ENCODE data around the gene PIK3AP1. TPM values are rescaled to one million over a fixed set of nuclear protein-coding genes. Genes with fewer than 3 reads are reported as not detected.

PIK3AP1 gene
- total RNA-seq, 4 donors from 2014 or later = 17.5 to 64.4 (median 23.7) TPM

GRCh38 chr10:96699613-96700012 is 20.7 kb downstream of the PIK3AP1 start:
- TF ChIP-seq CTCF (IDR thresholded peaks at IDR 0.05; ENCODE audit: low read depth) = no peak

- no peak for TF ChIP-seq CTCF (IDR thresholded peaks at IDR 0.05; ENCODE audit: low read depth)
Measured at GRCh38 chr10:96697438-96697837, 22.9 kb downstream of the PIK3AP1 start.

GRCh38 chr10:96696845-96697425 is 23.4 kb downstream of the PIK3AP1 start:
- no peak for TF ChIP-seq CTCF (IDR thresholded peaks at IDR 0.05; ENCODE audit: low read depth)

GRCh38 chr10:96695975-96696634 is 24.2 kb downstream of the PIK3AP1 start:
- no peak for TF ChIP-seq CTCF (IDR thresholded peaks at IDR 0.05; ENCODE audit: low read depth)

GRCh38 chr10:96695366-96695765 is 24.9 kb downstream of the PIK3AP1 start:
- no peak for TF ChIP-seq CTCF (IDR thresholded peaks at IDR 0.05; ENCODE audit: low read depth)

GRCh38 chr10:96693431-96693830 is 26.9 kb downstream of the PIK3AP1 start:
- no peak for TF ChIP-seq CTCF (IDR thresholded peaks at IDR 0.05; ENCODE audit: low read depth)

GRCh38 chr10:96692427-96692826 is 27.9 kb downstream of the PIK3AP1 start:
- TF ChIP-seq CTCF (IDR thresholded peaks at IDR 0.05; ENCODE audit: low read depth) = no peak
